ENCODE data around the gene IL34.

Gene IL34

GRCh38 chr16:70663524-70664324, 17.4 kb downstream of the IL34 start:
- Histone ChIP-seq H3F3A (ENCODE audit: insufficient read depth, low read length) (no peaks in the 10 kb centered on the region), H3K4me2 (ENCODE audit: low read depth, low read length) (no peak overlapping the region), H3K4me3 (ENCODE audit: low read length) (no peak overlapping the region), H2AFZ (ENCODE audit: low read length) (no peak overlapping the region), H3K79me2 (ENCODE audit: low read length) (no peaks in the 10 kb centered on the region), H3K4me1 (ENCODE audit: low read length) (no peaks in the 10 kb centered on the region), H3K27me3 (replicated peaks; ENCODE audit: insufficient read depth, low read length) (no peaks in the 10 kb centered on the region), H3K9me2 (replicated peaks; ENCODE audit: insufficient read depth, low read length) (no peaks in the 10 kb centered on the region), H3K9ac (ENCODE audit: low read length) (no peak overlapping the region), H3K9me3 (replicated peaks; ENCODE audit: insufficient read depth, low read length) (no peaks in the 10 kb centered on the region), H4K20me1 (ENCODE audit: insufficient read depth, low read length) (no peaks in the 10 kb centered on the region), H3K27ac (ENCODE audit: low read length) (no peak overlapping the region), H3K36me3 (replicated peaks; ENCODE audit: insufficient read depth, low read length) (no peaks in the 10 kb centered on the region)
- no peak for DNase-seq
- no peak for TF ChIP-seq EZH2 (optimal IDR thresholded peaks at IDR 0.05; ENCODE audit: low read depth, low read length)
- TF ChIP-seq CTCF (IDR thresholded peaks at IDR 0.05; ENCODE audit: low read length) = no peak
- TF ChIP-seq EZH2phosphoT487 (IDR thresholded peaks at IDR 0.05; ENCODE audit: low read length) = no peak

- Histone ChIP-seq H3K27me3 (replicated peaks; ENCODE audit: insufficient read depth, low read length) (no peaks in the 10 kb centered on the region), H3K9ac (ENCODE audit: low read length) (no peak overlapping the region), H3K4me2 (ENCODE audit: low read depth, low read length) (no peak overlapping the region), H3F3A (ENCODE audit: insufficient read depth, low read length) (no peaks in the 10 kb centered on the region), H4K20me1 (ENCODE audit: insufficient read depth, low read length) (no peaks in the 10 kb centered on the region), H3K4me1 (ENCODE audit: low read length) (no peaks in the 10 kb centered on the region), H3K27ac (ENCODE audit: low read length) (no peak overlapping the region), H3K9me2 (replicated peaks; ENCODE audit: insufficient read depth, low read length) (no peaks in the 10 kb centered on the region), H3K79me2 (ENCODE audit: low read length) (no peaks in the 10 kb centered on the region), H2AFZ (ENCODE audit: low read length) (no peak overlapping the region), H3K36me3 (replicated peaks; ENCODE audit: insufficient read depth, low read length) (no peaks in the 10 kb centered on the region), H3K4me3 (ENCODE audit: low read length) (no peak overlapping the region), H3K9me3 (replicated peaks; ENCODE audit: insufficient read depth, low read length) (no peaks in the 10 kb centered on the region)
- DNase-seq = no peak
- TF ChIP-seq CTCF (IDR thresholded peaks at IDR 0.05; ENCODE audit: low read length) = no peak
- TF ChIP-seq EZH2phosphoT487 (IDR thresholded peaks at IDR 0.05; ENCODE audit: low read length) = no peak
- no peak for TF ChIP-seq EZH2 (optimal IDR thresholded peaks at IDR 0.05; ENCODE audit: low read depth, low read length)
Measured at GRCh38 chr16:70664325-70665112, 18.2 kb downstream of the IL34 start.

GRCh38 chr16:70665113-70665694, 18.8 kb downstream of the IL34 start:
- Histone ChIP-seq H3K4me1 (ENCODE audit: low read length) (no peaks in the 10 kb centered on the region), H3K27ac (ENCODE audit: low read length) (no peak overlapping the region), H4K20me1 (ENCODE audit: insufficient read depth, low read length) (no peaks in the 10 kb centered on the region), H3K79me2 (ENCODE audit: low read length) (no peaks in the 10 kb centered on the region), H3K4me2 (ENCODE audit: low read depth, low read length) (no peak overlapping the region), H3F3A (ENCODE audit: insufficient read depth, low read length) (no peaks in the 10 kb centered on the region), H3K4me3 (ENCODE audit: low read length) (no peak overlapping the region), H3K36me3 (replicated peaks; ENCODE audit: insufficient read depth, low read length) (no peaks in the 10 kb centered on the region), H3K9ac (ENCODE audit: low read length) (no peak overlapping the region), H3K9me2 (replicated peaks; ENCODE audit: insufficient read depth, low read length) (no peaks in the 10 kb centered on the region), H3K9me3 (replicated peaks; ENCODE audit: insufficient read depth, low read length) (no peaks in the 10 kb centered on the region), H2AFZ (ENCODE audit: low read length) (no peak overlapping the region), H3K27me3 (replicated peaks; ENCODE audit: insufficient read depth, low read length) (no peaks in the 10 kb centered on the region)
- TF ChIP-seq CTCF (IDR thresholded peaks at IDR 0.05; ENCODE audit: low read length) (no peak), EZH2 (optimal IDR thresholded peaks at IDR 0.05; ENCODE audit: low read depth, low read length) (no peak), EZH2phosphoT487 (IDR thresholded peaks at IDR 0.05; ENCODE audit: low read length) (no peak)
- DNase-seq = no peak
